Measurements from ENCODE around the gene IMMP2L.

IMMP2L gene

GRCh38 chr7:111229916-111230315 is 332.4 kb downstream of the IMMP2L start:
- H3K4me3 ChIP-seq (ENCODE audit: low read depth, low read length): no peak overlapping the region
- DNase-seq (ENCODE audit: low read depth): no peak
- no peak for TF ChIP-seq CTCF (IDR thresholded peaks at IDR 0.05; ENCODE audit: insufficient read depth, low read depth, low read length, missing control alignments)

- TF ChIP-seq CTCF (IDR thresholded peaks at IDR 0.05; ENCODE audit: insufficient read depth, low read depth, low read length, missing control alignments): no peak
- no peak for DNase-seq (ENCODE audit: low read depth)
- H3K4me3 ChIP-seq (ENCODE audit: low read depth, low read length): no peak overlapping the region
Measured at GRCh38 chr7:111229181-111229740, 333.0 kb downstream of the IMMP2L start.

GRCh38 chr7:111228437-111228836 is 333.9 kb downstream of the IMMP2L start:
- H3K4me3 ChIP-seq (ENCODE audit: low read depth, low read length): no peak overlapping the region
- DNase-seq (ENCODE audit: low read depth): no peak
- no peak for TF ChIP-seq CTCF (IDR thresholded peaks at IDR 0.05; ENCODE audit: insufficient read depth, low read depth, low read length, missing control alignments)

- no peak for DNase-seq (ENCODE audit: low read depth)
- TF ChIP-seq CTCF (IDR thresholded peaks at IDR 0.05; ENCODE audit: insufficient read depth, low read depth, low read length, missing control alignments): no peak
- H3K4me3 ChIP-seq (ENCODE audit: low read depth, low read length): no peak overlapping the region
Measured at GRCh38 chr7:111226800-111227199, 335.5 kb downstream of the IMMP2L start.

- no peak for DNase-seq (ENCODE audit: low read depth)
- H3K4me3 ChIP-seq (ENCODE audit: low read depth, low read length): no peak overlapping the region
- TF ChIP-seq CTCF (IDR thresholded peaks at IDR 0.05; ENCODE audit: insufficient read depth, low read depth, low read length, missing control alignments): no peak
Measured at GRCh38 chr7:111224354-111225231, 337.7 kb downstream of the IMMP2L start.

GRCh38 chr7:111223802-111224253 is 338.5 kb downstream of the IMMP2L start:
- no peak for DNase-seq (ENCODE audit: low read depth)
- no peak overlapping the region for H3K4me3 ChIP-seq (ENCODE audit: low read depth, low read length)
- TF ChIP-seq CTCF (IDR thresholded peaks at IDR 0.05; ENCODE audit: insufficient read depth, low read depth, low read length, missing control alignments): no peak
